Neural cell (in vitro differentiated cells): ENCODE measurements around the gene COX4I1.

Experiments used
- EP300 ChIP-seq: fragments of 450-650 bp; conservative IDR thresholded peaks from 2 replicates; pipeline ENCODE4 v1.6.1; 2014; ENCODE audit warnings: antibody characterized with exemption, mild to moderate bottlenecking, moderate library complexity; ENCODE audit not compliant: poor library complexity, severe bottlenecking
- EZH2 ChIP-seq: fragments of 200-600, 300-800 bp; shearing (Covaris generic), sonication (generic); IDR thresholded peaks from 2 replicates; pipeline ENCODE4 v1.6.1; 2014; ENCODE audit warnings: antibody characterized with exemption, low read length, borderline replicate concordance, mild to moderate bottlenecking; ENCODE audit not compliant: insufficient read depth, poor library complexity, severe bottlenecking
- MXI1 ChIP-seq: fragments of 450-650 bp; conservative IDR thresholded peaks from 2 replicates; pipeline ENCODE4 v1.6.1; 2014; ENCODE audit warnings: antibody characterized with exemption, mild to moderate bottlenecking; ENCODE audit not compliant: poor library complexity, severe bottlenecking
- POLR2AphosphoS5 ChIP-seq: IDR thresholded peaks from 2 replicates; pipeline ENCODE4 v1.6.1; 2012
- RAD21 ChIP-seq: fragments of 450-650 bp; conservative IDR thresholded peaks from 2 replicates; pipeline ENCODE4 v1.6.1; 2014; ENCODE audit warnings: antibody characterized with exemption, mild to moderate bottlenecking, moderate library complexity
- SMC3 ChIP-seq: fragments of 450-650 bp; conservative IDR thresholded peaks from 2 replicates; pipeline ENCODE4 v1.6.1; 2014; ENCODE audit warnings: antibody characterized with exemption, mild to moderate bottlenecking, moderate library complexity; ENCODE audit not compliant: poor library complexity
- TAF1 ChIP-seq: IDR thresholded peaks from 2 replicates; pipeline ENCODE4 v1.6.1; 2012; ENCODE audit warnings: low read depth
- TF ChIP-seq, protein P1 (sequence below): fragments of 450-650 bp; IDR thresholded peaks from 2 replicates; pipeline ENCODE4 v1.5.1; 2014; ENCODE audit warnings: antibody characterized with exemption, mild to moderate bottlenecking, moderate library complexity; ENCODE audit not compliant: poor library complexity, severe bottlenecking
- TF ChIP-seq, protein P2 (sequence below): IDR thresholded peaks from 2 replicates; pipeline ENCODE4 v1.6.1; 2012; ENCODE audit warnings: borderline replicate concordance

DNA sequence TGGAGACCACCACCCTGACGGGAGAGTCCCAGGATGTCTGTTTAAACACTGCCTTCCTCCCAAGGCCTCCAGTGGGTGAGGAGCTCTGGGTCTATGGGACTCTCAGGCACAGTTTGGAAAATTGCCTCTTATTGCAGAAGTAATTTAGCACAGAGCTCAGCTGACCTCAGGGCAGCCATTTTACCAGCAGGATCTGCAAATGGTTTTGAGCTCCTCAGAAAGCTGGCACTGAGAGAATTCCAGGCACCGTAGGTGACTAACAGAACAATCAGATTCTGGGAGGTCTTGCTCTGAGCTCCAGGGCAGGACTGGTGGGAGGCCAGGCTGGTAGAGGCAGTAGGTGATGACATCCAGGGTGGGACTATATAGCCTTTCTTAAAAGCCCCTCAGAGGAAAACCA is 31.3 kb upstream of the COX4I1 start:
- TF ChIP-seq, protein P1, sequence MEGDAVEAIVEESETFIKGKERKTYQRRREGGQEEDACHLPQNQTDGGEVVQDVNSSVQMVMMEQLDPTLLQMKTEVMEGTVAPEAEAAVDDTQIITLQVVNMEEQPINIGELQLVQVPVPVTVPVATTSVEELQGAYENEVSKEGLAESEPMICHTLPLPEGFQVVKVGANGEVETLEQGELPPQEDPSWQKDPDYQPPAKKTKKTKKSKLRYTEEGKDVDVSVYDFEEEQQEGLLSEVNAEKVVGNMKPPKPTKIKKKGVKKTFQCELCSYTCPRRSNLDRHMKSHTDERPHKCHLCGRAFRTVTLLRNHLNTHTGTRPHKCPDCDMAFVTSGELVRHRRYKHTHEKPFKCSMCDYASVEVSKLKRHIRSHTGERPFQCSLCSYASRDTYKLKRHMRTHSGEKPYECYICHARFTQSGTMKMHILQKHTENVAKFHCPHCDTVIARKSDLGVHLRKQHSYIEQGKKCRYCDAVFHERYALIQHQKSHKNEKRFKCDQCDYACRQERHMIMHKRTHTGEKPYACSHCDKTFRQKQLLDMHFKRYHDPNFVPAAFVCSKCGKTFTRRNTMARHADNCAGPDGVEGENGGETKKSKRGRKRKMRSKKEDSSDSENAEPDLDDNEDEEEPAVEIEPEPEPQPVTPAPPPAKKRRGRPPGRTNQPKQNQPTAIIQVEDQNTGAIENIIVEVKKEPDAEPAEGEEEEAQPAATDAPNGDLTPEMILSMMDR, result no peak
- TF ChIP-seq, protein P2, sequence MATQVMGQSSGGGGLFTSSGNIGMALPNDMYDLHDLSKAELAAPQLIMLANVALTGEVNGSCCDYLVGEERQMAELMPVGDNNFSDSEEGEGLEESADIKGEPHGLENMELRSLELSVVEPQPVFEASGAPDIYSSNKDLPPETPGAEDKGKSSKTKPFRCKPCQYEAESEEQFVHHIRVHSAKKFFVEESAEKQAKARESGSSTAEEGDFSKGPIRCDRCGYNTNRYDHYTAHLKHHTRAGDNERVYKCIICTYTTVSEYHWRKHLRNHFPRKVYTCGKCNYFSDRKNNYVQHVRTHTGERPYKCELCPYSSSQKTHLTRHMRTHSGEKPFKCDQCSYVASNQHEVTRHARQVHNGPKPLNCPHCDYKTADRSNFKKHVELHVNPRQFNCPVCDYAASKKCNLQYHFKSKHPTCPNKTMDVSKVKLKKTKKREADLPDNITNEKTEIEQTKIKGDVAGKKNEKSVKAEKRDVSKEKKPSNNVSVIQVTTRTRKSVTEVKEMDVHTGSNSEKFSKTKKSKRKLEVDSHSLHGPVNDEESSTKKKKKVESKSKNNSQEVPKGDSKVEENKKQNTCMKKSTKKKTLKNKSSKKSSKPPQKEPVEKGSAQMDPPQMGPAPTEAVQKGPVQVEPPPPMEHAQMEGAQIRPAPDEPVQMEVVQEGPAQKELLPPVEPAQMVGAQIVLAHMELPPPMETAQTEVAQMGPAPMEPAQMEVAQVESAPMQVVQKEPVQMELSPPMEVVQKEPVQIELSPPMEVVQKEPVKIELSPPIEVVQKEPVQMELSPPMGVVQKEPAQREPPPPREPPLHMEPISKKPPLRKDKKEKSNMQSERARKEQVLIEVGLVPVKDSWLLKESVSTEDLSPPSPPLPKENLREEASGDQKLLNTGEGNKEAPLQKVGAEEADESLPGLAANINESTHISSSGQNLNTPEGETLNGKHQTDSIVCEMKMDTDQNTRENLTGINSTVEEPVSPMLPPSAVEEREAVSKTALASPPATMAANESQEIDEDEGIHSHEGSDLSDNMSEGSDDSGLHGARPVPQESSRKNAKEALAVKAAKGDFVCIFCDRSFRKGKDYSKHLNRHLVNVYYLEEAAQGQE, result no peak
- TF ChIP-seq SMC3, result no peak
- no peak for TF ChIP-seq MXI1
- no peak for TF ChIP-seq POLR2AphosphoS5
- no peak for TF ChIP-seq EP300
- TF ChIP-seq EZH2, result no peak
- no peak for TF ChIP-seq TAF1
- TF ChIP-seq RAD21, result no peak
